Fibroblast of lung (primary cell): ENCODE data around the gene ZBTB43. TPM values are rescaled to one million over a fixed set of nuclear protein-coding genes. Genes with fewer than 3 reads are reported as not detected.
"Not testable (repeated sequence)": the region's sequence is repeated elsewhere in the genome, so short reads cannot be mapped to it uniquely, and the experiment has no call there.

ENCODE experiments used
- DNase-seq, 2 donors: peaks; one replicate each; pipeline versions ENCODE4 v3.0.0 to v3.0.0-alpha.2; 2010; ENCODE audit warnings: low read depth in 2 of 2
- H2AFZ ChIP-seq: 2 replicates; pipeline ENCODE4 v1.5.1; 2012; ENCODE audit warnings: low read length, control low read depth, inconsistent platforms
- H3K27ac ChIP-seq: 2 replicates; pipeline ENCODE4 v1.5.1; 2011; ENCODE audit warnings: low read length, control low read depth; ENCODE audit not compliant: insufficient read depth
- H3K27me3 ChIP-seq: 2 replicates; pipeline ENCODE4 v1.5.1; 2011; ENCODE audit warnings: mild to moderate bottlenecking, low read length; ENCODE audit not compliant: control insufficient read depth, insufficient read depth
- H3K36me3 ChIP-seq: 2 replicates; pipeline ENCODE4 v1.5.1; 2011; ENCODE audit warnings: low read length; ENCODE audit not compliant: control insufficient read depth, insufficient read depth
- H3K4me1 ChIP-seq: 2 replicates; pipeline ENCODE4 v1.5.1; 2011; ENCODE audit warnings: low read length; ENCODE audit not compliant: control insufficient read depth, insufficient read depth; ENCODE audit errors: extremely low read depth
- H3K4me2 ChIP-seq: 2 replicates; pipeline ENCODE4 v1.5.1; 2011; ENCODE audit warnings: low read length, control low read depth; ENCODE audit not compliant: insufficient read depth; ENCODE audit errors: extremely low read depth
- H3K4me3 ChIP-seq, 4 experiments: fragments of 200-600 bp in 1 of 4; sonication (generic) in 1 of 4; replicated peaks in 1 of 4; 2 replicates each; pipeline ENCODE4 v1.5.1; 2011 to 2016; ENCODE audit warnings: low read length in 4 of 4, low read depth in 3 of 4, mild to moderate bottlenecking in 3 of 4, control low read depth in 2 of 4, inconsistent platforms in 1 of 4, mixed read lengths in 1 of 4; ENCODE audit not compliant: insufficient read depth in 1 of 4; ENCODE audit errors: control extremely low read depth in 1 of 4
- H3K79me2 ChIP-seq: 2 replicates; pipeline ENCODE4 v1.5.1; 2012; ENCODE audit warnings: mild to moderate bottlenecking, low read length, inconsistent platforms; ENCODE audit not compliant: control insufficient read depth, insufficient read depth
- H3K9ac ChIP-seq: 2 replicates; pipeline ENCODE4 v1.5.1; 2011; ENCODE audit warnings: mild to moderate bottlenecking, low read length, control low read depth; ENCODE audit not compliant: insufficient read depth
- H3K9me3 ChIP-seq: 2 replicates; pipeline ENCODE4 v1.5.1; 2012; ENCODE audit warnings: low read depth, low read length; ENCODE audit not compliant: control insufficient read depth, insufficient read depth
- H4K20me1 ChIP-seq: 2 replicates; pipeline ENCODE4 v1.5.1; 2011; ENCODE audit warnings: low read length; ENCODE audit not compliant: control insufficient read depth, insufficient read depth; ENCODE audit errors: extremely low read depth
- CTCF ChIP-seq, 2 donors: IDR thresholded peaks in 1 of 2; conservative IDR thresholded peaks in 1 of 2; 1 replicate in 1 of 2; 2 replicates in 1 of 2; pipeline ENCODE4 v1.5.1; 2011 to 2012; ENCODE audit warnings: low read length in 2 of 2, control low read depth in 1 of 2, inconsistent platforms in 1 of 2, low read depth in 1 of 2, mild to moderate bottlenecking in 1 of 2
- EZH2 ChIP-seq: IDR thresholded peaks from 2 replicates; pipeline ENCODE4 v1.5.1; 2012; ENCODE audit warnings: low read length, control low read depth, mild to moderate bottlenecking; ENCODE audit errors: missing control alignments
- polyA plus RNA-seq, 2 donors: library from polyadenylated mRNA; depleted of rRNA in 1 of 2; stranded (reverse) in 1 of 2; unstranded in 1 of 2; fragments of >200 nt; gene quantifications; 2 replicates each; pipeline ENCODE4 v1.2.1, GENCODE V29; 2011 to 2012; ENCODE audit warnings: missing spikeins in 1 of 2
- total RNA-seq: library from RNA; depleted of rRNA; stranded (reverse); fragments of >200 nt; gene quantifications from 2 replicates; pipeline ENCODE4 v1.2.1, GENCODE V29; 2014

ZBTB43 gene
- total and polyA plus RNA-seq, 2 donors (not counting 1 experiment from before 2014, with no cell fraction given): 6.8 to 12.6 TPM

GRCh38 chr9:126775926-126776325, 28.9 kb upstream of the ZBTB43 start:
- Histone ChIP-seq H3K4me3 (no peak overlapping the region), H3K36me3 (no peaks in the 10 kb centered on the region), H3K4me1 (no peaks in the 10 kb centered on the region), H4K20me1 (no peaks in the 10 kb centered on the region), H3K79me2 (no peaks in the 10 kb centered on the region), H3K9me3 (no peaks in the 10 kb centered on the region), H3K9ac (no peak overlapping the region), H3K27me3 (no peaks in the 10 kb centered on the region), H3K4me2 (no peak overlapping the region), H2AFZ (no peak overlapping the region), H3K27ac (no peak overlapping the region)
- no peak for DNase-seq
- TF ChIP-seq EZH2 (no peak), CTCF (conservative IDR thresholded peaks at IDR 0.05 in 1 of 2, IDR thresholded peaks at IDR 0.05 in 1 of 2; ENCODE audit: low read depth in 1 of 2, low read length in 2 of 2) (no peak)

- H3K9ac ChIP-seq: no peak overlapping the region
- no peaks in the 10 kb centered on the region for H3K9me3 ChIP-seq
- no peak overlapping the region for H3K4me2 ChIP-seq
- H3K36me3 ChIP-seq: no peaks in the 10 kb centered on the region
- no peaks in the 10 kb centered on the region for H3K27me3 ChIP-seq
- no peaks in the 10 kb centered on the region for H3K4me1 ChIP-seq
- H3K4me3 ChIP-seq: no peak overlapping the region
- H3K79me2 ChIP-seq: no peaks in the 10 kb centered on the region
- H4K20me1 ChIP-seq: no peaks in the 10 kb centered on the region
- no peak for TF ChIP-seq CTCF (conservative IDR thresholded peaks at IDR 0.05 in 1 of 2, IDR thresholded peaks at IDR 0.05 in 1 of 2; ENCODE audit: low read depth in 1 of 2, low read length in 2 of 2)
- no peak for TF ChIP-seq EZH2
- DNase-seq: no peak
- H2AFZ ChIP-seq: no peak overlapping the region
- no peak overlapping the region for H3K27ac ChIP-seq
Observed at GRCh38 chr9:126777733-126778132, 27.1 kb upstream of the ZBTB43 start.

DNA sequence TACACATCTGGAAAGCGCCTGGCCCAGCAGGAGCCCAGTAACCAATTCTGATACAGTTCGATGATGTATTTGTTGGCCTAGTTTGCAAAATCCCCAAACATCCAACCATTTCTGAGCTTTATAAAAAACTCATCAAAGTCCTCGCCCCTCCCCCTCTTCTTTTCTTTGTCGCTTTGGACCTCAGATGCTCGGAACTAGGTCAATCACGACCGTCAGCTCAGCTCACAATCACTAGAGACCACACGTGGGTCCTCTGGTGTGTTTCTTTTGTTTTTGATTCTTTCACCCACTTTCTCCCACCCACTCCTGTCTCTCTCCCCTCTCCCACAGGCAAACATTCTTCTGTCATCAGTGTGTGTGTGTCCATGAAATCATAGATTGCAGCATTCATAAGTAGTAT, 26.7 kb upstream of the ZBTB43 start:
- Histone ChIP-seq H3K27ac (no peak overlapping the region), H3K4me2 (no peak overlapping the region), H2AFZ (no peak overlapping the region), H4K20me1 (no peaks in the 10 kb centered on the region), H3K9me3 (no peaks in the 10 kb centered on the region), H3K36me3 (no peaks in the 10 kb centered on the region), H3K27me3 (no peaks in the 10 kb centered on the region), H3K9ac (no peak overlapping the region), H3K4me1 (no peaks in the 10 kb centered on the region), H3K79me2 (no peaks in the 10 kb centered on the region), H3K4me3 (no peak overlapping the region)
- TF ChIP-seq CTCF (conservative IDR thresholded peaks at IDR 0.05 in 1 of 2, IDR thresholded peaks at IDR 0.05 in 1 of 2; ENCODE audit: low read depth in 1 of 2, low read length in 2 of 2) (no peak), EZH2 (no peak)
- DNase-seq: no peak

- not testable (repeated sequence) for H3K9ac ChIP-seq, H3K4me3 ChIP-seq, H3K9me3 ChIP-seq, H2AFZ ChIP-seq, H3K4me1 ChIP-seq, H3K27me3 ChIP-seq, H4K20me1 ChIP-seq, DNase-seq, H3K27ac ChIP-seq, H3K4me2 ChIP-seq, H3K36me3 ChIP-seq, H3K79me2 ChIP-seq
Observed at GRCh38 chr9:126778696-126779095, 26.1 kb upstream of the ZBTB43 start.
